GM12878 (cell line): ENCODE results near the gene OSBPL3. TPM values are rescaled to one million over a fixed set of nuclear protein-coding genes. Genes with fewer than 3 reads are reported as not detected.

Experiments used
- ATAC-seq: fragments of 200-7000 bp; cut with Tn5 transposase; 3 replicates; pipeline ENCODE4 v1.9.1; 2020; ENCODE audit warnings: mild to moderate bottlenecking, moderate library complexity
- BruUV-seq: library from RNA; stranded (reverse); fragments of 400-500 nt; replicated peaks from 2 replicates; lab custom pipeline; 2021; lab: Mats Ljungman, UMichigan
- CTCF ChIA-PET: fragments of 300-600 bp; sonication (Branson Sonifier 250); formaldehyde crosslinking; extraction: SDS; loops from one replicate; lab custom pipeline; 2021; ENCODE audit warnings: inconsistent platforms; lab: Yijun Ruan, JAX
- POLR2A ChIA-PET: fragments of 350-600 bp; formaldehyde crosslinking; extraction: SDS; loops from one replicate; lab custom pipeline; 2021; ENCODE audit warnings: inconsistent platforms; lab: Charles Lee
- RAD21 ChIA-PET: fragments of 300-600 bp; sonication (Branson Sonifier 250); formaldehyde crosslinking; loops from one replicate; lab custom pipeline; 2023; ENCODE audit warnings: antibody characterized with exemption; ENCODE audit not compliant: unreplicated experiment; lab: Charles Lee
- SMC1A ChIA-PET: fragments of 300-600 bp; sonication (Branson Sonifier 250); formaldehyde crosslinking; loops from one replicate; lab custom pipeline; 2023; ENCODE audit not compliant: unreplicated experiment, uncharacterized antibody; lab: Charles Lee
- DNase-seq: peaks from one replicate; pipeline ENCODE4 v3.0.0-alpha.2; 2011; ENCODE audit warnings: low read depth, low spot score
- FAIRE-seq: peaks from 3 replicates; lab custom pipeline; 2011; peaks lifted over from hg19 to GRCh38; lab: Jason Lieb, UNC
- H2AFZ ChIP-seq: 2 replicates; pipeline ENCODE4 v1.6.0; 2011; ENCODE audit warnings: low read depth, low read length, control low read depth; ENCODE audit not compliant: control insufficient read depth
- H3K27ac ChIP-seq: 2 replicates; pipeline ENCODE4 v1.5.1; 2011; ENCODE audit warnings: control low read depth; ENCODE audit not compliant: control insufficient read depth, insufficient read depth
- H3K27me3 ChIP-seq, 2 experiments: replicated peaks in 1 of 2; 2 replicates each; pipeline versions ENCODE4 v1.6.0 to v1.6.1; 2011; ENCODE audit warnings: low read length in 1 of 2; ENCODE audit not compliant: control insufficient read depth in 2 of 2, insufficient read depth in 2 of 2
- H3K36me3 ChIP-seq, 2 experiments: 2 replicates each; pipeline ENCODE4 v1.5.1; 2011; ENCODE audit warnings: low read length in 1 of 2; ENCODE audit not compliant: control insufficient read depth in 2 of 2, insufficient read depth in 2 of 2
- H3K4me1 ChIP-seq: 2 replicates; pipeline ENCODE4 v1.6.1; 2011; ENCODE audit warnings: mild to moderate bottlenecking, low read length, moderate library complexity, mixed read lengths; ENCODE audit not compliant: control insufficient read depth, insufficient read depth
- H3K4me2 ChIP-seq: 2 replicates; pipeline ENCODE4 v1.6.0; 2011; ENCODE audit warnings: control low read depth; ENCODE audit not compliant: control insufficient read depth, insufficient read depth
- H3K4me3 ChIP-seq: fragments of 200-600 bp; sonication (generic); 2 replicates; pipeline ENCODE4 v1.5.1; 2016
- H3K79me2 ChIP-seq: 2 replicates; pipeline ENCODE4 v1.6.0; 2011; ENCODE audit warnings: low read length; ENCODE audit not compliant: control insufficient read depth, insufficient read depth
- H3K9ac ChIP-seq: 2 replicates; pipeline ENCODE4 v1.8.0; 2011; ENCODE audit warnings: low read length, control low read depth, mixed read lengths; ENCODE audit not compliant: control insufficient read depth, insufficient read depth
- H3K9me3 ChIP-seq: replicated peaks from 3 replicates; pipeline ENCODE4 v1.5.1; 2011; ENCODE audit warnings: mild to moderate bottlenecking, low read length; ENCODE audit not compliant: control insufficient read depth, insufficient read depth
- H4K20me1 ChIP-seq: 2 replicates; pipeline ENCODE4 v1.6.0; 2011; ENCODE audit not compliant: control insufficient read depth, insufficient read depth
- BACH1 ChIP-seq: fragments of 450-650 bp; IDR thresholded peaks from 2 replicates; pipeline ENCODE4 v1.6.1; 2017; ENCODE audit warnings: mild to moderate bottlenecking, borderline replicate concordance
- CBFB ChIP-seq: IDR thresholded peaks from 2 replicates; pipeline ENCODE4 v1.6.1; 2016; ENCODE audit warnings: antibody characterized with exemption, low read depth
- CHD2 ChIP-seq: IDR thresholded peaks from 2 replicates; pipeline ENCODE4 v1.6.1; 2011; ENCODE audit warnings: low read depth, low read length, improper control_type of control experiment, borderline replicate concordance
- CREM ChIP-seq: IDR thresholded peaks from 2 replicates; pipeline ENCODE4 v1.6.1; 2014; ENCODE audit warnings: antibody characterized with exemption, low read depth
- HSF1 ChIP-seq: fragments of 150-350 bp; IDR thresholded peaks from 2 replicates; pipeline ENCODE4 v1.6.1; 2014; ENCODE audit warnings: mild to moderate bottlenecking, low read depth, low read length
- IRF3 ChIP-seq: fragments of 450-650 bp; IDR thresholded peaks from 2 replicates; pipeline ENCODE4 v1.6.1; 2014; ENCODE audit warnings: mild to moderate bottlenecking
- KDM1A ChIP-seq: fragments of 200-600 bp; sonication (generic); IDR thresholded peaks from 2 replicates; pipeline ENCODE4 v1.6.1; 2016; ENCODE audit warnings: borderline replicate concordance
- MEF2A ChIP-seq: IDR thresholded peaks from 2 replicates; pipeline ENCODE4 v1.6.1; 2011; ENCODE audit warnings: low read depth, mild to moderate bottlenecking, low read length, moderate library complexity; ENCODE audit not compliant: insufficient read depth
- MEF2B ChIP-seq: fragments of 450-650 bp; IDR thresholded peaks from 2 replicates; pipeline ENCODE4 v1.6.1; 2018; ENCODE audit warnings: mild to moderate bottlenecking, moderate library complexity; ENCODE audit not compliant: partially characterized antibody, poor library complexity, severe bottlenecking
- MYC ChIP-seq: IDR thresholded peaks from 2 replicates; pipeline ENCODE4 v1.6.1; 2011; ENCODE audit warnings: mild to moderate bottlenecking, low read length, moderate library complexity, inconsistent platforms; ENCODE audit not compliant: insufficient read depth, insufficient replicate concordance, insufficient read length, severe bottlenecking
- NBN ChIP-seq: fragments of 450-650 bp; IDR thresholded peaks from 2 replicates; pipeline ENCODE4 v1.6.1; 2016
- SIX5 ChIP-seq: IDR thresholded peaks from 2 replicates; pipeline ENCODE4 v1.6.1; 2011; ENCODE audit warnings: mild to moderate bottlenecking, low read depth, low read length, moderate library complexity; ENCODE audit not compliant: severe bottlenecking
- SMAD5 ChIP-seq: IDR thresholded peaks from 2 replicates; pipeline ENCODE4 v1.6.1; 2016; ENCODE audit warnings: antibody characterized with exemption, low read depth
- SREBF2 ChIP-seq: IDR thresholded peaks from 2 replicates; pipeline ENCODE4 v1.6.1; 2012; ENCODE audit warnings: mild to moderate bottlenecking, low read length
- ZBTB11 ChIP-seq: fragments of 450-650 bp; formaldehyde crosslinking; IDR thresholded peaks from 2 replicates; pipeline ENCODE4 v1.5.0; 2022; ENCODE audit warnings: mild to moderate bottlenecking, missing genetic modification characterization
- WGBS: methylation state at CpG from one replicate; pipeline ENCODE4 v1.1.6; 2016; ENCODE audit warnings: low lambda C conversion rate; ENCODE audit not compliant: insufficient replicate concordance, insufficient coverage; ENCODE audit errors: missing lambda C conversion rate; 5-methylcytosine and 5-hydroxymethylcytosine counted together
- in situ Hi-C: fragments of 300-500 bp; cut with MboI; formaldehyde crosslinking; loops from 9 replicates; pipeline ENCODE4 v1.14.3; 2018; ENCODE audit warnings: mixed read lengths
- intact Hi-C: fragments of 100-400 bp; cut with micrococcal nuclease; formaldehyde crosslinking; loops from one replicate; pipeline ENCODE4 v1.14.2; 2022; ENCODE audit not compliant: unreplicated experiment
- polyA plus RNA-seq, 11 experiments: library from polyadenylated mRNA; depleted of rRNA in 4 of 11; unstranded in 6 of 11; stranded (reverse) in 5 of 11; fragments of >200 nt; fragmentation: Nextera tagmentation in 4 of 11; fragmentation: Illumina TruSeq in 1 of 11; extraction: Ambion mirVana in 4 of 11; extraction: Trizol in 1 of 11; gene quantifications; 1 replicate in 1 of 11; 2 replicates in 10 of 11; pipeline versions ENCODE4 v1.2.1 to v1.2.3, GENCODE V29; 2011 to 2016; ENCODE audit warnings: inconsistent platforms in 2 of 11, missing spikeins in 2 of 11, low read depth in 1 of 11
- total RNA-seq, 4 experiments: library from RNA; depleted of rRNA in 3 of 4; stranded (reverse); fragments of >200 nt in 3 of 4; fragmentation: Illumina TruSeq in 1 of 4; extraction: Trizol in 1 of 4; gene quantifications; 2 replicates each; pipeline versions ENCODE4 v1.2.1 to v1.2.3, GENCODE V29; 2013 to 2021

Gene OSBPL3
- total and polyA plus RNA-seq, 10 of the 15 experiments (the other 5 are each of a cell fraction or from before 2014, with no cell fraction given): 6.1 to 46.6 (median 27.0) TPM

DNA sequence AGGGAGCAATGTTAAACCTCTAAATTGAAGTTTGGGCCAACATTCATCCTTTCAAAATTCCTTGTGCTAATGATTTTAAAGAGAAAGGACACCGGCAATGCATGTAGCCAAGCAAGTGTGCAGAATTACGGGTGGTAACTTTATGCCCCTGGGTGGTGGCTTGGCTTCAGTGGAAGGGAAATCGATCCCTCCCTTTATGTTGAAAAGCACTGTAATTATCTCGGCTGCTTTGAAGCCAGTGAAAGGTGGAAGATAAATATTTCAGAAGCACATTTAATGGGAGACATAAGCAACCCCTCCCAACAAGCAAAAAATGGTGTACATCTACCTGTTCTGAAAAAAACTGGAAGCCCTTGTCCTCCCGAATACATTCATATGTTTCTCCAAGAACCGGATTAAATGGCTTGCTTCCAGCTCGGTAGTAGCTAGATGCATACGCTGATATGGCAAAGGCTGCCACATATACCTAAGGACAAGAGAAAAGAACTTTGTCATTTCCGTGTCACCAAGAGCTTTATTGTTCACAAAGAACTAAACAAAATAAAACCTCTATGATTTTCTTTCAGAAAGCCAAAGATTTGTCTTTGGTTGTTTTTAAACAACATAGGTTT lies 149.4 kb downstream of the OSBPL3 start (continued):
- TF ChIP-seq ZBTB11 (CRISPR knock-in tag) (no peak), CBFB (no peak), SIX5 (no peak), SMAD5 (no peak), NBN (no peak)
- TF ChIP-seq, all 136 proteins: peak for 0

- intact Hi-C loops (no loop called here), in situ Hi-C loops (no loop called here)
- Histone ChIP-seq H3K79me2 (no peaks in the 10 kb centered on the region), H2AFZ (no peak overlapping the region), H3K27ac (no peak overlapping the region), H3K4me2 (no peak overlapping the region), H3K27me3 (no peaks in the 10 kb centered on the region), H3K9me3 (no peaks in the 10 kb centered on the region), H3K4me1 (peaks cover 26% of the 10 kb centered on the region), H4K20me1 (no peaks in the 10 kb centered on the region), H3K36me3 (peaks cover 3 to 13% of the 10 kb centered on the region in 2 experiments; a peak in 3 of 4 replicates), H3K9ac (no peak overlapping the region), H3K4me3 (no peak overlapping the region)
- ChIA-PET CTCF (no interaction called here), POLR2A (no interaction called here), RAD21 (interaction anchor here (1.4 kb wide), 1 partner anchor 150 kb away, joined by 5 read pairs; the partner anchor contains the start of gene OSBPL3), SMC1A (interaction anchor here (1.9 to 9.0 kb wide), 2 partner anchors 8 to 13 kb away, joined by 6 to 103 read pairs; no protein-coding TSS in a partner anchor)
- 98% methylated on average over 2 of the region's 2 CpGs for WGBS
- BruUV-seq: no TSS peak
- FAIRE-seq (no peak), ATAC-seq (peak; percentile 25), DNase-seq (no peak)
- no peak for TF ChIP-seq CHD2
- TF ChIP-seq KDM1A: no peak
- TF ChIP-seq IRF3: no peak
- no peak for TF ChIP-seq HSF1
- TF ChIP-seq MYC: no peak
- no peak for TF ChIP-seq MEF2B
- TF ChIP-seq CREM: no peak
- no peak for TF ChIP-seq BACH1
- TF ChIP-seq SREBF2: no peak
- no peak for TF ChIP-seq MEF2A
These were observed 150.2 kb downstream of the OSBPL3 start for GRCh38 chr7:24829787-24830186.
